GM18909 (cell line): ENCODE data around the gene FAM227A.

ENCODE experiments used
- ATAC-seq: cut with Tn5 transposase; IDR thresholded peaks from one replicate; pipeline ENCODE4 v1.9.1; 2021; ENCODE audit warnings: mild to moderate bottlenecking; ENCODE audit not compliant: unreplicated experiment, poor library complexity

Gene FAM227A

GRCh38 chr22:38656256-38657044, at the start of gene FAM227A, which contains the start of gene CBY1:
Gene FAM227A (minus strand): TSS chr22:38656392. CDS start chr22:38650168, 6,224 bp downstream.
Gene CBY1 (plus strand): TSS chr22:38656638. CDS start chr22:38668055, 11,417 bp downstream.
- ATAC-seq = peak; percentile 75

GRCh38 chr22:38705235-38706100, 49.3 kb upstream of the FAM227A start, which contains the start of gene GTPBP1:
Gene GTPBP1 (plus strand): TSS chr22:38705944. CDS start chr22:38705956, 12 bp downstream.
- ATAC-seq = peak; percentile 78

GRCh38 chr22:38704654-38705234, 48.6 kb upstream of the FAM227A start:
- ATAC-seq = no peak

- peak; percentile 41 for ATAC-seq
Measured at GRCh38 chr22:38700789-38701628, 44.8 kb upstream of the FAM227A start, which contains the start of gene JOSD1. Gene JOSD1 (minus strand): TSS chr22:38700943. CDS start chr22:38699987, 956 bp downstream.

- no peak for ATAC-seq
Measured at GRCh38 chr22:38700270-38700788, 44.1 kb upstream of the FAM227A start.

GRCh38 chr22:38699784-38700183, 43.6 kb upstream of the FAM227A start:
- no peak for ATAC-seq

- ATAC-seq = no peak
Measured at GRCh38 chr22:38699143-38699542, 43.0 kb upstream of the FAM227A start.

- no peak for ATAC-seq
Measured at GRCh38 chr22:38698407-38699094, 42.4 kb upstream of the FAM227A start.

GRCh38 chr22:38697425-38698089, 41.4 kb upstream of the FAM227A start:
- ATAC-seq = no peak

- ATAC-seq = no peak
Measured at GRCh38 chr22:38696606-38697424, 40.6 kb upstream of the FAM227A start.

GRCh38 chr22:38694940-38695339, 38.7 kb upstream of the FAM227A start:
- ATAC-seq = no peak

GRCh38 chr22:38694049-38694448, 37.9 kb upstream of the FAM227A start:
- no peak for ATAC-seq

GRCh38 chr22:38689651-38690050, 33.5 kb upstream of the FAM227A start:
- no peak for ATAC-seq

GRCh38 chr22:38685761-38686160, 29.6 kb upstream of the FAM227A start:
- no peak for ATAC-seq

GRCh38 chr22:38684895-38685294, 28.7 kb upstream of the FAM227A start:
- ATAC-seq = no peak

GRCh38 chr22:38681582-38682335, 25.6 kb upstream of the FAM227A start, which contains the start of gene TOMM22:
Gene TOMM22 (plus strand): TSS chr22:38681957. CDS start chr22:38681979, 22 bp downstream.
- peak; percentile 89 for ATAC-seq

GRCh38 chr22:38675833-38676232, 19.6 kb upstream of the FAM227A start:
- ATAC-seq = no peak
